Measurements from ENCODE around the gene DROSHA. TPM values are rescaled to one million over a fixed set of nuclear protein-coding genes. Genes with fewer than 3 reads are reported as not detected.

DROSHA gene
- polyA plus RNA-seq, 1 donor (not counting 4 experiments of a cell fraction or from before 2014, with no cell fraction given), result 39.9 TPM

- H3K79me2 ChIP-seq (ENCODE audit: control insufficient read depth, insufficient read depth, low read length), result no peaks in the 10 kb centered on the region
- H3K9ac ChIP-seq (ENCODE audit: control insufficient read depth, extremely low read depth, insufficient read depth, low read length), result no peak overlapping the region
- no peak overlapping the region for H3K27ac ChIP-seq (ENCODE audit: control insufficient read depth, insufficient read depth, low read length)
- no peaks in the 10 kb centered on the region for H3K27me3 ChIP-seq (ENCODE audit: control insufficient read depth, extremely low read depth, insufficient read depth, low read length)
- no peaks in the 10 kb centered on the region for H3K36me3 ChIP-seq (ENCODE audit: control insufficient read depth in 2 of 2, extremely low read depth in 1 of 2, insufficient read depth in 2 of 2, low read length in 2 of 2)
- no peak overlapping the region for H2AFZ ChIP-seq (ENCODE audit: control insufficient read depth, low read length)
- no peak for FAIRE-seq
- TF ChIP-seq EZH2 (IDR thresholded peaks at IDR 0.05; ENCODE audit: low read length) (no peak), CTCF (optimal IDR thresholded peaks at IDR 0.05 in 1 of 3, IDR thresholded peaks at IDR 0.05 in 1 of 3, conservative IDR thresholded peaks at IDR 0.05 in 1 of 3; ENCODE audit: extremely low read depth in 1 of 3, insufficient read depth in 2 of 3, low read length in 3 of 3) (no peak)
- H3K9me1 ChIP-seq (ENCODE audit: control insufficient read depth, extremely low read depth, insufficient read depth, low read length), result no peaks in the 10 kb centered on the region
- H3K9me3 ChIP-seq (ENCODE audit: control insufficient read depth, low read depth, low read length), result no peaks in the 10 kb centered on the region
- DNase-seq (ENCODE audit: low read depth, low spot score), result no peak
- H4K20me1 ChIP-seq (ENCODE audit: control insufficient read depth, extremely low read depth, insufficient read depth, low read length), result no peaks in the 10 kb centered on the region
- no peak overlapping the region for H3K4me3 ChIP-seq (ENCODE audit: control insufficient read depth in 2 of 3, extremely low read depth in 1 of 3, insufficient read depth in 2 of 3, low read depth in 1 of 3, low read length in 3 of 3)
- no peaks in the 10 kb centered on the region for H3K4me1 ChIP-seq (ENCODE audit: control insufficient read depth, extremely low read depth, insufficient read depth, low read length)
- dilution Hi-C loops (cut with MboI; ENCODE audit: extremely low pct_ligation_motif_present, low sequenced_read_pairs), result no loop called here
- H3K4me2 ChIP-seq (ENCODE audit: control insufficient read depth, extremely low read depth, insufficient read depth, low read depth, low read length), result no peak overlapping the region
Measured at GRCh38 chr5:31577438-31577837, 45.5 kb upstream of the DROSHA start.

- no peak for FAIRE-seq
- H3K4me3 ChIP-seq (ENCODE audit: control insufficient read depth in 2 of 3, extremely low read depth in 1 of 3, insufficient read depth in 2 of 3, low read depth in 1 of 3, low read length in 3 of 3), result no peak overlapping the region
- dilution Hi-C loops (cut with MboI; ENCODE audit: extremely low pct_ligation_motif_present, low sequenced_read_pairs), result no loop called here
Measured at GRCh38 chr5:31574772-31575171, 42.9 kb upstream of the DROSHA start.

More at GRCh38 chr5:31574772-31575171, 42.9 kb upstream of the DROSHA start:
- H3K27me3 ChIP-seq (ENCODE audit: control insufficient read depth, extremely low read depth, insufficient read depth, low read length), result no peaks in the 10 kb centered on the region
- H4K20me1 ChIP-seq (ENCODE audit: control insufficient read depth, extremely low read depth, insufficient read depth, low read length), result no peaks in the 10 kb centered on the region
- DNase-seq (ENCODE audit: low read depth, low spot score), result no peak
- no peak overlapping the region for H3K27ac ChIP-seq (ENCODE audit: control insufficient read depth, insufficient read depth, low read length)
- H3K79me2 ChIP-seq (ENCODE audit: control insufficient read depth, insufficient read depth, low read length), result no peaks in the 10 kb centered on the region
- no peaks in the 10 kb centered on the region for H3K36me3 ChIP-seq (ENCODE audit: control insufficient read depth in 2 of 2, extremely low read depth in 1 of 2, insufficient read depth in 2 of 2, low read length in 2 of 2)
- no peak for TF ChIP-seq CTCF (optimal IDR thresholded peaks at IDR 0.05 in 1 of 3, IDR thresholded peaks at IDR 0.05 in 1 of 3, conservative IDR thresholded peaks at IDR 0.05 in 1 of 3; ENCODE audit: extremely low read depth in 1 of 3, insufficient read depth in 2 of 3, low read length in 3 of 3)
- TF ChIP-seq EZH2 (IDR thresholded peaks at IDR 0.05; ENCODE audit: low read length), result no peak
- no peaks in the 10 kb centered on the region for H3K9me3 ChIP-seq (ENCODE audit: control insufficient read depth, low read depth, low read length)
- H2AFZ ChIP-seq (ENCODE audit: control insufficient read depth, low read length), result no peak overlapping the region
- no peaks in the 10 kb centered on the region for H3K9me1 ChIP-seq (ENCODE audit: control insufficient read depth, extremely low read depth, insufficient read depth, low read length)
- no peak overlapping the region for H3K4me2 ChIP-seq (ENCODE audit: control insufficient read depth, extremely low read depth, insufficient read depth, low read depth, low read length)
- no peak overlapping the region for H3K9ac ChIP-seq (ENCODE audit: control insufficient read depth, extremely low read depth, insufficient read depth, low read length)
- H3K4me1 ChIP-seq (ENCODE audit: control insufficient read depth, extremely low read depth, insufficient read depth, low read length), result no peaks in the 10 kb centered on the region

Data from keratinocyte (primary cell).